MCF 10A (cell line): Measurements from ENCODE around the gene ST3GAL3. TPM values are rescaled to one million over a fixed set of nuclear protein-coding genes. Genes with fewer than 3 reads are reported as not detected.

Source experiments
- BruUV-seq: library from RNA; stranded (reverse); fragments of 400-500 nt; replicated peaks from 2 replicates; lab custom pipeline; 2021; lab: Mats Ljungman, UMichigan
- CTCF ChIA-PET: fragments of 300-600 bp; sonication (Branson Sonifier 250); formaldehyde crosslinking; extraction: SDS; loops from one replicate; lab custom pipeline; 2021; ENCODE audit warnings: antibody characterized with exemption, inconsistent platforms; lab: Yijun Ruan, JAX
- POLR2A ChIA-PET: fragments of 300-600, 350-650 bp; sonication (Branson Sonifier 250); formaldehyde crosslinking; extraction: SDS; loops from one replicate; lab custom pipeline; 2020; ENCODE audit warnings: antibody characterized with exemption, inconsistent platforms; lab: Yijun Ruan, JAX
- DNase-seq: peaks from one replicate; pipeline ENCODE4 v3.0.0-alpha.2; 2018; ENCODE audit not compliant: unreplicated experiment
- H3K27ac Mint-ChIP-seq: one replicate; pipeline ENCODE4 v1.8.0; 2022; ENCODE audit warnings: mild to moderate bottlenecking, low read depth, mixed read lengths; ENCODE audit not compliant: unreplicated experiment
- H3K27me3 Mint-ChIP-seq: one replicate; pipeline ENCODE4 v1.8.0; 2022; ENCODE audit warnings: mixed read lengths; ENCODE audit not compliant: insufficient read depth, unreplicated experiment
- H3K36me3 Mint-ChIP-seq: one replicate; pipeline ENCODE4 v1.8.0; 2022; ENCODE audit warnings: mild to moderate bottlenecking, moderate library complexity, mixed read lengths; ENCODE audit not compliant: insufficient read depth, unreplicated experiment
- H3K4me1 Mint-ChIP-seq: one replicate; pipeline ENCODE4 v1.8.0; 2022; ENCODE audit warnings: mixed read lengths; ENCODE audit not compliant: insufficient read depth, unreplicated experiment
- H3K4me3 Mint-ChIP-seq: one replicate; pipeline ENCODE4 v1.8.0; 2022; ENCODE audit warnings: mild to moderate bottlenecking, moderate library complexity, mixed read lengths; ENCODE audit not compliant: unreplicated experiment
- H3K9me3 Mint-ChIP-seq: one replicate; pipeline ENCODE4 v1.8.0; 2022; ENCODE audit warnings: mixed read lengths; ENCODE audit not compliant: unreplicated experiment
- CTCF ChIP-seq: fragments of 200-600 bp; IDR thresholded peaks from one replicate; pipeline ENCODE4 v1.8.0; 2022; ENCODE audit warnings: antibody characterized with exemption, mild to moderate bottlenecking; ENCODE audit not compliant: unreplicated experiment
- intact Hi-C: fragments of 100-400 bp; cut with micrococcal nuclease; formaldehyde crosslinking; loops from 2 replicates; pipeline ENCODE4 v1.14.1; 2022
- total RNA-seq: library from RNA; stranded (reverse); gene quantifications from 2 replicates; pipeline ENCODE4 v1.2.3, GENCODE V29; 2022

Gene ST3GAL3
- total RNA-seq, 1 experiment from 2014 or later: 24.2 TPM

- no peak overlapping the region for H3K27ac Mint-ChIP-seq
- ChIA-PET CTCF (no interaction called here), POLR2A (interaction anchor here (0.9 kb wide), 1 partner anchor 11 kb away, joined by 3 read pairs; no protein-coding TSS in a partner anchor)
- no peak overlapping the region for H3K4me3 Mint-ChIP-seq
- H3K9me3 Mint-ChIP-seq: no peaks in the 10 kb centered on the region
- no peaks in the 10 kb centered on the region for H3K27me3 Mint-ChIP-seq
- peaks cover 9% of the 10 kb centered on the region for H3K4me1 Mint-ChIP-seq
- no peak for DNase-seq
- no TSS peak for BruUV-seq
- no peak for TF ChIP-seq CTCF
- intact Hi-C loops: no loop called here
- no peaks in the 10 kb centered on the region for H3K36me3 Mint-ChIP-seq
These were observed 121.2 kb downstream of the ST3GAL3 start for GRCh38 chr1:43828574-43828973.

GRCh38 chr1:43830802-43831201 is 123.5 kb downstream of the ST3GAL3 start:
- Mint-ChIP-seq H3K4me1 (peaks cover 31% of the 10 kb centered on the region), H3K36me3 (no peaks in the 10 kb centered on the region), H3K27ac (no peak overlapping the region), H3K4me3 (no peak overlapping the region), H3K9me3 (no peaks in the 10 kb centered on the region), H3K27me3 (no peaks in the 10 kb centered on the region)
- CTCF ChIA-PET: interaction anchor here (0.6 to 1.2 kb wide), 2 partner anchors 104 to 251 kb away, joined by 3 to 4 read pairs; no protein-coding TSS in a partner anchor
- BruUV-seq: no TSS peak
- DNase-seq: no peak
- POLR2A ChIA-PET: no interaction called here
- TF ChIP-seq CTCF: no peak
- intact Hi-C loops: no loop called here

- Mint-ChIP-seq H3K4me1 (peaks cover 40% of the 10 kb centered on the region), H3K9me3 (no peaks in the 10 kb centered on the region), H3K4me3 (no peak overlapping the region), H3K36me3 (no peaks in the 10 kb centered on the region), H3K27me3 (no peaks in the 10 kb centered on the region), H3K27ac (no peak overlapping the region)
- CTCF ChIA-PET: interaction anchor here (1.3 kb wide), 1 partner anchor 68 kb away, joined by 3 read pairs; no protein-coding TSS in a partner anchor
- POLR2A ChIA-PET: no interaction called here
- TF ChIP-seq CTCF: no peak
- DNase-seq: no peak
- intact Hi-C loops: no loop called here
- BruUV-seq: no TSS peak
These were observed 124.5 kb downstream of the ST3GAL3 start for GRCh38 chr1:43831851-43832250.

GRCh38 chr1:43832255-43832654 is 124.9 kb downstream of the ST3GAL3 start:
- Mint-ChIP-seq H3K4me3 (no peak overlapping the region), H3K9me3 (no peaks in the 10 kb centered on the region), H3K36me3 (no peaks in the 10 kb centered on the region), H3K4me1 (peaks cover 44% of the 10 kb centered on the region), H3K27ac (no peak overlapping the region), H3K27me3 (no peaks in the 10 kb centered on the region)
- TF ChIP-seq CTCF: no peak
- BruUV-seq: no TSS peak
- intact Hi-C loops: no loop called here
- CTCF ChIA-PET: interaction anchor here (1.3 kb wide), 1 partner anchor 69 kb away, joined by 3 read pairs; no protein-coding TSS in a partner anchor
- no peak for DNase-seq
- POLR2A ChIA-PET: no interaction called here
